Mammary epithelial cell (primary cell): Measurements from ENCODE around the gene ITGA11.

Experiments used
- EZH2 ChIP-seq: IDR thresholded peaks from 2 replicates; pipeline ENCODE4 v1.6.1; 2012; ENCODE audit warnings: low read length, inconsistent platforms, borderline replicate concordance
- TF ChIP-seq, protein P1 (sequence below), 2 donors: IDR thresholded peaks in 1 of 2; conservative IDR thresholded peaks in 1 of 2; 2 replicates each; pipeline ENCODE4 v1.5.1; 2011 to 2012; ENCODE audit warnings: inconsistent platforms in 2 of 2, low read length in 2 of 2, mild to moderate bottlenecking in 2 of 2, control low read depth in 1 of 2, low read depth in 1 of 2; ENCODE audit not compliant: insufficient read depth in 1 of 2; ENCODE audit errors: extremely low read depth in 1 of 2

DNA sequence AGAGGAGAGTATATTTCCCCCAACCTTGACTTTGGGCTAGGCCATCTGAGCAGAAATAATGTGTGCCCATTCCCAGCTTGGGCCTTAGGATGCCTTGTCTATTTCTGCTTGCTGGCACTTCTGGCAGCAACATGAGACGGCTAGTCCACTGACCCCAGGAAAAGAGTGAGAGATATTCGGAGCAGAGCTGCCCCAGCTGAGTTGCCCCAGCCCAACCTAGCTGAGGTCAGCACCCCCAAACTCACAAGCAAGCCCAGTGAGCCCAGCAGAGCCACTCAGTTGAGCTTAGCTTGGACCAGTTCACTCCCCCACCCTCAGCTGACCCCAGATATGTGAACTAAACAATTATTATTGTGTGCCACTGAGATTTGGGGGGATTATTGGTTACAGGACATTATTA is 20.2 kb downstream of the ITGA11 start:
- TF ChIP-seq, protein P1, sequence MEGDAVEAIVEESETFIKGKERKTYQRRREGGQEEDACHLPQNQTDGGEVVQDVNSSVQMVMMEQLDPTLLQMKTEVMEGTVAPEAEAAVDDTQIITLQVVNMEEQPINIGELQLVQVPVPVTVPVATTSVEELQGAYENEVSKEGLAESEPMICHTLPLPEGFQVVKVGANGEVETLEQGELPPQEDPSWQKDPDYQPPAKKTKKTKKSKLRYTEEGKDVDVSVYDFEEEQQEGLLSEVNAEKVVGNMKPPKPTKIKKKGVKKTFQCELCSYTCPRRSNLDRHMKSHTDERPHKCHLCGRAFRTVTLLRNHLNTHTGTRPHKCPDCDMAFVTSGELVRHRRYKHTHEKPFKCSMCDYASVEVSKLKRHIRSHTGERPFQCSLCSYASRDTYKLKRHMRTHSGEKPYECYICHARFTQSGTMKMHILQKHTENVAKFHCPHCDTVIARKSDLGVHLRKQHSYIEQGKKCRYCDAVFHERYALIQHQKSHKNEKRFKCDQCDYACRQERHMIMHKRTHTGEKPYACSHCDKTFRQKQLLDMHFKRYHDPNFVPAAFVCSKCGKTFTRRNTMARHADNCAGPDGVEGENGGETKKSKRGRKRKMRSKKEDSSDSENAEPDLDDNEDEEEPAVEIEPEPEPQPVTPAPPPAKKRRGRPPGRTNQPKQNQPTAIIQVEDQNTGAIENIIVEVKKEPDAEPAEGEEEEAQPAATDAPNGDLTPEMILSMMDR (conservative IDR thresholded peaks at IDR 0.05 in 1 of 2, IDR thresholded peaks at IDR 0.05 in 1 of 2; ENCODE audit: extremely low read depth in 1 of 2, insufficient read depth in 1 of 2, low read depth in 1 of 2, low read length in 2 of 2), result no peak
- no peak for TF ChIP-seq EZH2
